Liver (tissue), 3 donors: ENCODE data around the gene AGAP4.
"Not testable (repeated sequence)": the region's sequence is repeated elsewhere in the genome, so short reads cannot be mapped to it uniquely, and the experiment has no call there.

Experiments
- FOXA1 ChIP-seq: IDR thresholded peaks from 2 replicates; pipeline ENCODE4 v1.6.1; 2016; ENCODE audit warnings: antibody characterized with exemption
- GABPA ChIP-seq, 2 donors: IDR thresholded peaks in 1 of 2; conservative IDR thresholded peaks in 1 of 2; 2 replicates each; pipeline ENCODE4 v1.6.1; 2016; ENCODE audit warnings: antibody characterized with exemption in 2 of 2, mild to moderate bottlenecking in 1 of 2, moderate library complexity in 1 of 2
- YY1 ChIP-seq: IDR thresholded peaks from 2 replicates; pipeline ENCODE4 v1.6.1; 2016; ENCODE audit warnings: antibody characterized with exemption, mild to moderate bottlenecking
- TF ChIP-seq, protein P1 (sequence below): IDR thresholded peaks from 2 replicates; pipeline ENCODE4 v1.6.1; 2016; ENCODE audit warnings: antibody characterized with exemption
- TF ChIP-seq, protein P2 (sequence below): fragments of 150-350 bp; IDR thresholded peaks from 2 replicates; pipeline ENCODE4 v1.5.1; 2017; ENCODE audit warnings: improper control_type of control experiment, low read depth, low read length; ENCODE audit not compliant: missing input control
- TF ChIP-seq, protein P3 (sequence below): IDR thresholded peaks from 2 replicates; pipeline ENCODE4 v1.6.1; 2016; ENCODE audit warnings: antibody characterized with exemption, mild to moderate bottlenecking
- donor health status: healthy.
- donor health status: healthy.

DNA sequence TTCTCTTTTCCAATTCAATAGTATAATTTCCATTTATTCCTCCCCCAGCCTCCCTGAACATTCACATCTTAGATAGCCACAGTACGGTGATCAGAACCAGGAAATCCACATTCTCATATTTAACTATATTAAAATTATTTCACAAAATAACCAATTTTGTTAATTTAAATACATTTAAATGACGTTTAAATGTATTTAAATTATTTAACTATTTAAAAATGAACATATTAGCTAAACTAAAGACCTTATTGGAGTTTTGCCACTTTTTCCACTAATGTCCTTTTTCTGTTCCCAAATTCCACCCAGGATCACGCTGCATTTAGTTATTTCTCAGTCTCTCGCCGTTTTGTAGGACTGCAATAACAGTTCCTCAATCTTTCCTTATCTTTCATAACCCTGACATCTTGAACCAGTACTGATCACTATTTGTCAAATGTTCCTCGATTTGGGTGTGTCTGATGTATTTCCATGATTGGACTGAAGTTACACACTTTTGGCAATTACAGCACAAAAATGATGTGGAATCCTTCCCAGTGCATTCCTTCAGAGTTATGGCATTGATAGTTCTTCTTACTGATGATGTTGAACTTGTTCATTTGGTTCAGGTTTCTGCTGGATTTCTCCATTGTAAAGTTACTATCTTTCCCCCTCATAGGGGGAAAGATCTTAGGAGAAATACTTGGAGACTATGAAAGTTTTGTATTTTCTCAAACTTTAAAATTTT is 27.0 kb downstream of the AGAP4 start:
- TF ChIP-seq, protein P1, sequence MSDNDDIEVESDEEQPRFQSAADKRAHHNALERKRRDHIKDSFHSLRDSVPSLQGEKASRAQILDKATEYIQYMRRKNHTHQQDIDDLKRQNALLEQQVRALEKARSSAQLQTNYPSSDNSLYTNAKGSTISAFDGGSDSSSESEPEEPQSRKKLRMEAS, result not testable (repeated sequence)
- TF ChIP-seq, protein P2, sequence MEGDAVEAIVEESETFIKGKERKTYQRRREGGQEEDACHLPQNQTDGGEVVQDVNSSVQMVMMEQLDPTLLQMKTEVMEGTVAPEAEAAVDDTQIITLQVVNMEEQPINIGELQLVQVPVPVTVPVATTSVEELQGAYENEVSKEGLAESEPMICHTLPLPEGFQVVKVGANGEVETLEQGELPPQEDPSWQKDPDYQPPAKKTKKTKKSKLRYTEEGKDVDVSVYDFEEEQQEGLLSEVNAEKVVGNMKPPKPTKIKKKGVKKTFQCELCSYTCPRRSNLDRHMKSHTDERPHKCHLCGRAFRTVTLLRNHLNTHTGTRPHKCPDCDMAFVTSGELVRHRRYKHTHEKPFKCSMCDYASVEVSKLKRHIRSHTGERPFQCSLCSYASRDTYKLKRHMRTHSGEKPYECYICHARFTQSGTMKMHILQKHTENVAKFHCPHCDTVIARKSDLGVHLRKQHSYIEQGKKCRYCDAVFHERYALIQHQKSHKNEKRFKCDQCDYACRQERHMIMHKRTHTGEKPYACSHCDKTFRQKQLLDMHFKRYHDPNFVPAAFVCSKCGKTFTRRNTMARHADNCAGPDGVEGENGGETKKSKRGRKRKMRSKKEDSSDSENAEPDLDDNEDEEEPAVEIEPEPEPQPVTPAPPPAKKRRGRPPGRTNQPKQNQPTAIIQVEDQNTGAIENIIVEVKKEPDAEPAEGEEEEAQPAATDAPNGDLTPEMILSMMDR, result not testable (repeated sequence)
- TF ChIP-seq, protein P3, sequence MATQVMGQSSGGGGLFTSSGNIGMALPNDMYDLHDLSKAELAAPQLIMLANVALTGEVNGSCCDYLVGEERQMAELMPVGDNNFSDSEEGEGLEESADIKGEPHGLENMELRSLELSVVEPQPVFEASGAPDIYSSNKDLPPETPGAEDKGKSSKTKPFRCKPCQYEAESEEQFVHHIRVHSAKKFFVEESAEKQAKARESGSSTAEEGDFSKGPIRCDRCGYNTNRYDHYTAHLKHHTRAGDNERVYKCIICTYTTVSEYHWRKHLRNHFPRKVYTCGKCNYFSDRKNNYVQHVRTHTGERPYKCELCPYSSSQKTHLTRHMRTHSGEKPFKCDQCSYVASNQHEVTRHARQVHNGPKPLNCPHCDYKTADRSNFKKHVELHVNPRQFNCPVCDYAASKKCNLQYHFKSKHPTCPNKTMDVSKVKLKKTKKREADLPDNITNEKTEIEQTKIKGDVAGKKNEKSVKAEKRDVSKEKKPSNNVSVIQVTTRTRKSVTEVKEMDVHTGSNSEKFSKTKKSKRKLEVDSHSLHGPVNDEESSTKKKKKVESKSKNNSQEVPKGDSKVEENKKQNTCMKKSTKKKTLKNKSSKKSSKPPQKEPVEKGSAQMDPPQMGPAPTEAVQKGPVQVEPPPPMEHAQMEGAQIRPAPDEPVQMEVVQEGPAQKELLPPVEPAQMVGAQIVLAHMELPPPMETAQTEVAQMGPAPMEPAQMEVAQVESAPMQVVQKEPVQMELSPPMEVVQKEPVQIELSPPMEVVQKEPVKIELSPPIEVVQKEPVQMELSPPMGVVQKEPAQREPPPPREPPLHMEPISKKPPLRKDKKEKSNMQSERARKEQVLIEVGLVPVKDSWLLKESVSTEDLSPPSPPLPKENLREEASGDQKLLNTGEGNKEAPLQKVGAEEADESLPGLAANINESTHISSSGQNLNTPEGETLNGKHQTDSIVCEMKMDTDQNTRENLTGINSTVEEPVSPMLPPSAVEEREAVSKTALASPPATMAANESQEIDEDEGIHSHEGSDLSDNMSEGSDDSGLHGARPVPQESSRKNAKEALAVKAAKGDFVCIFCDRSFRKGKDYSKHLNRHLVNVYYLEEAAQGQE, result not testable (repeated sequence)
- TF ChIP-seq GABPA (IDR thresholded peaks at IDR 0.05 in 1 of 2, conservative IDR thresholded peaks at IDR 0.05 in 1 of 2); FOXA1; YY1: not testable (repeated sequence)
